Caco-2 (cell line): ENCODE data around the gene CFAP77. TPM values are rescaled to one million over a fixed set of nuclear protein-coding genes. Genes with fewer than 3 reads are reported as not detected.

Experiments used
- BruUV-seq: library from RNA; stranded (reverse); fragments of 400-500 nt; replicated peaks from 2 replicates; lab custom pipeline; 2021; lab: Mats Ljungman, UMichigan
- CTCF ChIA-PET: fragments of 300-600 bp; sonication (Branson Sonifier 250); formaldehyde crosslinking; loops from one replicate; lab custom pipeline; 2022; ENCODE audit warnings: antibody characterized with exemption; lab: Charles Lee
- POLR2A ChIA-PET: fragments of 300-600 bp; sonication (Branson Sonifier 250); formaldehyde crosslinking; loops from one replicate; lab custom pipeline; 2022; ENCODE audit warnings: antibody characterized with exemption; lab: Charles Lee
- DNase-seq, 2 experiments: peaks; one replicate each; pipeline versions ENCODE4 v3.0.0 to v3.0.0-alpha.2; 2020 to 2022
- H3K27me3 ChIP-seq: replicated peaks from 2 replicates; pipeline ENCODE4 v1.6.0; 2011; ENCODE audit warnings: low read length; ENCODE audit not compliant: control insufficient read depth, insufficient read depth
- H3K36me3 ChIP-seq: 2 replicates; pipeline ENCODE4 v1.5.1; 2011; ENCODE audit warnings: low read length; ENCODE audit not compliant: control insufficient read depth, insufficient read depth
- H3K4me1 ChIP-seq: fragments of 250-450 bp; sonication (Bioruptor Pico); 2 replicates; pipeline ENCODE4 v1.5.1; 2020; ENCODE audit warnings: mild to moderate bottlenecking
- H3K4me3 ChIP-seq: 2 replicates; pipeline ENCODE4 v1.5.1; 2011; ENCODE audit warnings: low read depth, mild to moderate bottlenecking, control low read depth, low read length
- H3K9me3 ChIP-seq: fragments of 250-450 bp; sonication (Bioruptor Pico); 2 replicates; pipeline ENCODE4 v1.5.1; 2020; ENCODE audit warnings: mild to moderate bottlenecking, moderate library complexity
- H3K27ac Mint-ChIP-seq: one replicate; pipeline ENCODE4 v1.8.0; 2022; ENCODE audit warnings: mixed read lengths; ENCODE audit not compliant: unreplicated experiment
- H3K27me3 Mint-ChIP-seq: one replicate; pipeline ENCODE4 v1.8.0; 2022; ENCODE audit warnings: mixed read lengths; ENCODE audit not compliant: insufficient read depth, unreplicated experiment
- H3K36me3 Mint-ChIP-seq: one replicate; pipeline ENCODE4 v1.8.0; 2022; ENCODE audit warnings: mild to moderate bottlenecking, mixed read lengths; ENCODE audit not compliant: insufficient read depth, unreplicated experiment
- H3K4me1 Mint-ChIP-seq: one replicate; pipeline ENCODE4 v1.8.0; 2022; ENCODE audit warnings: low read depth, mixed read lengths; ENCODE audit not compliant: unreplicated experiment
- H3K4me3 Mint-ChIP-seq: one replicate; pipeline ENCODE4 v1.8.0; 2022; ENCODE audit warnings: mild to moderate bottlenecking, moderate library complexity, mixed read lengths; ENCODE audit not compliant: unreplicated experiment
- H3K9me3 Mint-ChIP-seq: one replicate; pipeline ENCODE4 v1.8.0; 2022; ENCODE audit warnings: mixed read lengths; ENCODE audit not compliant: unreplicated experiment
- intact Hi-C: fragments of 100-400 bp; cut with micrococcal nuclease; formaldehyde crosslinking; loops from one replicate; pipeline ENCODE4 v1.10.0; 2022; ENCODE audit not compliant: unreplicated experiment
- total RNA-seq: library from RNA; stranded (reverse); gene quantifications from 2 replicates; pipeline ENCODE4 v1.2.3, GENCODE V29; 2022
- TF ChIP-seq, protein P1 (sequence below), 2 experiments: fragments of 200-600 bp in 1 of 2; IDR thresholded peaks; 1 replicate in 1 of 2; 2 replicates in 1 of 2; pipeline versions ENCODE4 v1.5.1 to v1.8.0; 2011 to 2022; ENCODE audit warnings: antibody characterized with exemption in 1 of 2, control low read depth in 1 of 2, inconsistent platforms in 1 of 2, low read depth in 1 of 2, low read length in 1 of 2, mild to moderate bottlenecking in 1 of 2, moderate library complexity in 1 of 2; ENCODE audit not compliant: insufficient read depth in 1 of 2, severe bottlenecking in 1 of 2, unreplicated experiment in 1 of 2

CFAP77 gene
- total RNA-seq, 1 experiment from 2014 or later: not detected

DNA sequence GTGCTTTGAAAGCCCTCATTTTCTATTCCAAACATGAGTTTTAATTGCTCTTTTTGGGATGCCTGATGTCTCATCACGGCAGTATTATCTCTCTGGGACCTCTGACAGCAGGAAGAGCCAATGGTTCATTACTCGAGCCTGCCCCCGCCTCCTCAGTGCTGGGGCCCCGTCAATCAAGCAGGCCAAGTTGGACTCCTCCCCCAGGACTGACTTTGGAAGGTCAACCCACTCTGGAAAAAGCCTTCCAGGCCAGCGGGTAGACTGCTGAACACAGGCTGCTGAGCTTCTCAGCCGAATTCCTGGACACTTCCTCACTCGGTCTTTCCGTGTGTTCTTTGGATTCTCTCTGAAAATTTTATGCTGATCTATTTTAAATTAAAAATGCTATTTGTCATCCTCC, 162.9 kb downstream of the CFAP77 start:
- POLR2A ChIA-PET: no interaction called here
- no peaks in the 10 kb centered on the region for H3K36me3 ChIP-seq
- Mint-ChIP-seq H3K27ac (no peak overlapping the region), H3K4me3 (no peak overlapping the region), H3K36me3 (no peaks in the 10 kb centered on the region), H3K27me3 (peaks cover 17% of the 10 kb centered on the region), H3K4me1 (no peaks in the 10 kb centered on the region), H3K9me3 (no peaks in the 10 kb centered on the region)
- TF ChIP-seq, protein P1, sequence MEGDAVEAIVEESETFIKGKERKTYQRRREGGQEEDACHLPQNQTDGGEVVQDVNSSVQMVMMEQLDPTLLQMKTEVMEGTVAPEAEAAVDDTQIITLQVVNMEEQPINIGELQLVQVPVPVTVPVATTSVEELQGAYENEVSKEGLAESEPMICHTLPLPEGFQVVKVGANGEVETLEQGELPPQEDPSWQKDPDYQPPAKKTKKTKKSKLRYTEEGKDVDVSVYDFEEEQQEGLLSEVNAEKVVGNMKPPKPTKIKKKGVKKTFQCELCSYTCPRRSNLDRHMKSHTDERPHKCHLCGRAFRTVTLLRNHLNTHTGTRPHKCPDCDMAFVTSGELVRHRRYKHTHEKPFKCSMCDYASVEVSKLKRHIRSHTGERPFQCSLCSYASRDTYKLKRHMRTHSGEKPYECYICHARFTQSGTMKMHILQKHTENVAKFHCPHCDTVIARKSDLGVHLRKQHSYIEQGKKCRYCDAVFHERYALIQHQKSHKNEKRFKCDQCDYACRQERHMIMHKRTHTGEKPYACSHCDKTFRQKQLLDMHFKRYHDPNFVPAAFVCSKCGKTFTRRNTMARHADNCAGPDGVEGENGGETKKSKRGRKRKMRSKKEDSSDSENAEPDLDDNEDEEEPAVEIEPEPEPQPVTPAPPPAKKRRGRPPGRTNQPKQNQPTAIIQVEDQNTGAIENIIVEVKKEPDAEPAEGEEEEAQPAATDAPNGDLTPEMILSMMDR (IDR thresholded peaks at IDR 0.05; ENCODE audit: insufficient read depth in 1 of 2, low read depth in 1 of 2, low read length in 1 of 2, severe bottlenecking in 1 of 2, unreplicated experiment in 1 of 2): no peak
- H3K4me1 ChIP-seq: no peaks in the 10 kb centered on the region
- no peaks in the 10 kb centered on the region for H3K9me3 ChIP-seq
- peak in 1 of 2 experiments; percentile 23 for DNase-seq
- intact Hi-C loops: no loop called here
- no peak overlapping the region for H3K4me3 ChIP-seq
- CTCF ChIA-PET: interaction anchor here (1.0 to 2.1 kb wide), 2 partner anchors 65 to 163 kb away, joined by 3 to 9 read pairs; partner anchors contain the start of gene CFAP77
- BruUV-seq: no TSS peak
- H3K27me3 ChIP-seq: no peaks in the 10 kb centered on the region

DNA sequence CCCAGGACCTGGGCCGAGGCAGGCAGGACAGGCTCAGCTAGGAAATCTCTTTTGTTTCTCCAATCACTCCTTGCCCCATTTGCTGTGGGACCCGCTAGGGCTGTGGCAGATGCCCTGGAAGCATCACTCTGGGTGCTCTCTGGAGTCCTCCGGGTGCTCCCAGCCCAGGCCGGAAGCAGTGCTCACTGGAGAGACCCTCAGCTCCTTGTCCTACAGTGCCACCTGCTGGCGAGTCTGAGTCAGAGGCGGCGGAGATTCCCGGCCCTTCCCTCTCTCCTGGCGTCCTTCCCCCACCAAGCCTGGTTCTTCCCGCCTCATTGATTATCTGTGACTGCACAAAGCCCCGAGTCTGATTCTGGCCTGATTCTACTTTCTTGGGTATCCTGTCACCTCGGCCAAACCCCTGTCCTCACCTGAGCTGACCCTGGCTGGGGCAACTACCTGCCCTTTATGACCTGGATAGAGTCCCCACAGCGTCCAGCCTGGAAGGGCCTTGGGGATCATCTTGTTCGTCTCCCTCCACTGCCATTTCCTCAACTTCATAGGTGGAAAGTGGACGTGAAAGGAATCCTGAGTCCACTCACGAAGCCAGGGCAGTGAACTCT, 165.1 kb downstream of the CFAP77 start:
- no peaks in the 10 kb centered on the region for H3K27me3 ChIP-seq
- DNase-seq: peak; percentile 82 to 85

DNA sequence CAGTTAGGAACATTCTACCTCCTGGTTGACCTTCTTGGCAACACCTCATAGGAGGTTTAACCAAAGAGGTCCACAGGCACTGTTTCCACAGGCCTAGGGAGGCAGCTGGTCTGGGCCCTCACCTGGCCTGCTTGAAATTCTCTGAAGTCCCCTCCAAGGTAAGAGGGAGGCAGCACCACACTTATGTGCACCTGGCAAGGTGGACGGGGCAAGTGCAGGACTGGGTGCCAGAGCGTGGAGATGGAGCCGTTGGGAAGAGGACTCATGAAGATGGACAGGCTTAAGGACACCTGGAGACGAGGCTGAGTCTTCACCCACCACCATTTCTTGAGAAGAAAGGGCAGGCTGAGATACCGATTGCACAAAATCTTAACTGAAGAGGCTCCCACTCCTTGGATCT, 165.8 kb downstream of the CFAP77 start:
- H3K9me3 ChIP-seq: no peaks in the 10 kb centered on the region
- H3K27me3 ChIP-seq: no peaks in the 10 kb centered on the region
- intact Hi-C loops: loop anchor here (1.0 to 5.0 kb wide), 4 partner anchors 30 to 226 kb away; no protein-coding TSS in a partner anchor
- H3K36me3 Mint-ChIP-seq: no peaks in the 10 kb centered on the region
- no peaks in the 10 kb centered on the region for H3K36me3 ChIP-seq
- ChIA-PET CTCF (interaction anchor here (1.6 kb wide), 1 partner anchor 164 kb away, joined by 5 read pairs; no protein-coding TSS in a partner anchor), POLR2A (no interaction called here)
- H3K4me3 Mint-ChIP-seq: no peak overlapping the region
- no peak for DNase-seq
- H3K27ac Mint-ChIP-seq: no peak overlapping the region
- no peaks in the 10 kb centered on the region for H3K9me3 Mint-ChIP-seq
- TF ChIP-seq, protein P1 (IDR thresholded peaks at IDR 0.05; ENCODE audit: insufficient read depth in 1 of 2, low read depth in 1 of 2, low read length in 1 of 2, severe bottlenecking in 1 of 2, unreplicated experiment in 1 of 2): no peak
- no peak overlapping the region for H3K4me3 ChIP-seq
- H3K4me1 Mint-ChIP-seq: no peaks in the 10 kb centered on the region
- no TSS peak for BruUV-seq
- H3K4me1 ChIP-seq: no peaks in the 10 kb centered on the region
- H3K27me3 Mint-ChIP-seq: peaks cover 26% of the 10 kb centered on the region

More for the DNA sequence above, 165.1 kb downstream of the CFAP77 start:
- no peaks in the 10 kb centered on the region for H3K4me1 ChIP-seq
- Mint-ChIP-seq H3K4me1 (no peaks in the 10 kb centered on the region), H3K27me3 (peaks cover 26% of the 10 kb centered on the region), H3K4me3 (no peak overlapping the region), H3K27ac (no peak overlapping the region), H3K9me3 (no peaks in the 10 kb centered on the region), H3K36me3 (no peaks in the 10 kb centered on the region)
- POLR2A ChIA-PET: no interaction called here
- no peaks in the 10 kb centered on the region for H3K9me3 ChIP-seq
- no peak overlapping the region for H3K4me3 ChIP-seq
- CTCF ChIA-PET: interaction anchor here (1.6 to 2.1 kb wide), 2 partner anchors 67 to 163 kb away, joined by 5 to 9 read pairs; no protein-coding TSS in a partner anchor
- H3K36me3 ChIP-seq: no peaks in the 10 kb centered on the region
- intact Hi-C loops: loop anchor here (1.0 to 5.0 kb wide), 4 partner anchors 29 to 227 kb away; no protein-coding TSS in a partner anchor
- no TSS peak for BruUV-seq
- TF ChIP-seq, protein P1 (IDR thresholded peaks at IDR 0.05; ENCODE audit: insufficient read depth in 1 of 2, low read depth in 1 of 2, low read length in 1 of 2, severe bottlenecking in 1 of 2, unreplicated experiment in 1 of 2): peak; percentile 82 to 86
